ENCODE results near the gene ABLIM2.

The ABLIM2 gene

DNA sequence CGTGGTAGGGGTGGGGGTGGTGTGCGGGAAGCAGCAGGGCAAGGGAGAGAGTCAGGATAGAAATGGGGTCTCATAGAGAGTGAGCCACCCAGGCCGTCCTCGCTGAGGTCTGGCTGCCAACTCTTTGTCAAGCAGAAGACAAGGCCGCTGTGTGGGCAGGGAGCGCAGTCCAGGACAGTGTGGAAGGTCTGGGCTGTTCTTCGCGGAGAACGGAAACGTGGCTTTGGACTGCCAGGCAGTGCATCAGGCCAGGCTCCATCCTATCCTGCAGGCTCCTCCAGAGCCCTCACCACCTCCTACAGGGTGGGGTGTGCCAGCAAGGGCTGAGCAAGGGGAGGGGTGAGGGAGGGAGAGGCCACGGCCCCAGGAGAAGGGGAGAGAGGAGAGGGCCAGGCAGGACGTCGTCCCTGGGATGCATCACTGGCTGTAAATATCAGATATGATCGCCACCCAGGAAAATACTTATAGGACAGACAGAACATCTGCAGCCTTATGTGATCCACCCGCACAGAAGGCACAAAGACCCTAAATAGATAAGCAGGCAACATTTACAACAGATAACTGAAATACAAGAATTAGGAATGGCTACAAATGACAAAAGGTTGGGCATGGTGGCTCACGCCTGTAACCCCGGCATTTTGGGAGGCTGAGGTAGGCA lies 85.3 kb downstream of the ABLIM2 start:
- in situ Hi-C loops (cut with MboI; ENCODE audit: low sequenced_read_pairs), result no loop called here

DNA sequence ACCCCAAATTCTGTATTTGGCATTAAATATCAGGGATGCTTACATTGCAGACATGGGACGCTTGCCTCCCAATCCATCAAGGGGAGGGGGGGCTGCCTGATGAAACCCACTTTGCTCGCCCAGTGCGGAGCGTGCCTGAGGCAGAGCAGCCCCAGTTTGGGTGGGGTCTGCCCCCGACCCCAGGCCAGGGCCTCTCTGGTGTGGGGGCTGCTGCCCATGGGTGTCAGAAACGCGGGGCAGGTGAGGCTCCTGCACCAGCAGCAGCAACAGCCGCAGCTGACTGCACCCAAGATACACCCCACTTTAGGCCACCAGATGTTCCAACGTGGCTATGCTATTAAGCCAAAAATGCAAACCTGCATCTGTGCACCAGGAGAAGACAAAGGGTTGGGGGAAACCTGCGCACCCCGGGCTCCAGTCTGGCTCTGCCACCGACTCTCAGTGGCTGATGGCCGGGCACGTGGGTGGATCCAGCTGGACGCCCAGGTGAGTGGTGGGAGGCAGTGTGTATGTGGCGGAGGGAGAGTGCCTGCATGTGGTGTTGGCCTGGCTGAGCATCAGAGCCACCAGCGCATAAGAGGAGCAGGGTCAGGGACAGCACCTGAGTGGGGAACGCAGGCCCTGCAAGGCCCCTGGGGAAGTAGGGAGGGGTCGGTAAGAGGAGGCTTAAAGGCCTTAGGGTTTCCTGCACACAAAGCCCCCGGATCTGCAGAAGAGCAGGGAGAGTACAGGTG lies 86.2 kb downstream of the ABLIM2 start:
- in situ Hi-C loops (cut with MboI; ENCODE audit: low sequenced_read_pairs), result no loop called here

DNA sequence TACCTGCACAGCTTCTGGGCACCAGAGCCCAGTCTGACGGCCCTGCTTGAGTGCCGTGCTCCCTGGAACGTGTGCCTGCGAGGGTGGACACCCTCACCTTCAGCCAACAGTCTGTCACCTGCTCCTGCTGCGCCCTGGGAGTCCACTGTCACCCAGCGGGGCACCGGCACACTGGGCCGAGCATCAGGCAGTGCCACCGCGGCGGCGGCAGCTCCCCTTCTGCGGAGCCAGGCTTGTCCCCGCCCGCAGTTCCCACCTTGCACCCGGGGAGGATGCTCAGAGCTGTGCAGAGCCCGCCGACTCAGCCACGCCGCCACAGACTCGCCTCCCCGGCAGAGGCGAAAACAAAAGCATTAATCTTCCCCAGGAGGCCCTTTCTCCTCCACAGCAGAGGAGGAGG lies 86.8 kb downstream of the ABLIM2 start:
- in situ Hi-C loops (cut with MboI; ENCODE audit: low sequenced_read_pairs), result no loop called here

DNA sequence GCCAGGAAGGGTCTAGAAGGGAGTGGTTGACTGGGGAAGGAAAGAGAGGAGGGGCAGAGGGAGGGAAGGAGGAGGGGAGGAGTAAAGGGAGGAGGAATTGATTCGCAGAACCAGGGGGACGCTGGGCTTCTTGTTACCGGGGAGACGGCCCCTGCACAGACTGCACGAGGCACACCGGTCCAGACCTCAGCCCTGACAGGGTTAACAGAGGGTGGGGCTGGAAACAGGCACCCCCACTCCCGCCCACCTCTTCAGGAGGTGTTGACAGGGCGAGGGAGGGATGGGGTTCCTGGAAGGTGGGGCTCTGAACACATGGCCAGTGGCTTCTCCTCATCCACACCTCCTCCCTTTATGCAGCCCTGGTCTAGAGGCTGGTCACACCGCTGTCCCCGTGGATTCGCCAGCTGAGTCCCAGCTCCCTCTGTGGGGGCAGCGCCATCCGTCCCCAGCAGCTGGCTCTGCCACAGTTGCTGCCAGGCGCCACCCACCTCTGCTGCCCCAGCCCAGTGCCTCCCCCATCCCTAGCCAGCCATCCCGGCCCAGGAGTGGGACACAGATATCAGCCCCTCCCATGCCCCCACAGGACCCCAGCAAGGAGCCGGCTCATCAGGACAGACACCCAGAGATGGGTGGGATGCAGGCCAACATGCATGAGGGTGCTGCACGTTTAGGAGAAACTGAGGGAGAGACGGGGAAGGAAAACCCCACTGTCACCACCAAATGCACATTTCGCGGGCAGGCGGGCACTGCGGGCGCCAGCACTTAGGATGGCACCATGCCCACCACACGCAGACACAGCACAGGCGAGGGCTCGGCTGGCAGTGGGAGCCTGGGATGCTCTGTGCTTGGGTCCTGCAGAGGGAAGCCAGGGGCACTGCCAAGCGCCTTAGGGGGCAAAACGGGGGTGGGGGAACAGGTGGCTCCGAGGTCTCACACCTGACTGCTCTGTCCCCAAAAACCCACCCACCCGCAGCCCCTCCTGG lies 87.6 kb downstream of the ABLIM2 start:
- in situ Hi-C loops (cut with MboI; ENCODE audit: low sequenced_read_pairs), result no loop called here

GRCh38 chr4:8069102-8069752 lies 89.4 kb downstream of the ABLIM2 start:
- in situ Hi-C loops (cut with MboI; ENCODE audit: low sequenced_read_pairs), result no loop called here

DNA sequence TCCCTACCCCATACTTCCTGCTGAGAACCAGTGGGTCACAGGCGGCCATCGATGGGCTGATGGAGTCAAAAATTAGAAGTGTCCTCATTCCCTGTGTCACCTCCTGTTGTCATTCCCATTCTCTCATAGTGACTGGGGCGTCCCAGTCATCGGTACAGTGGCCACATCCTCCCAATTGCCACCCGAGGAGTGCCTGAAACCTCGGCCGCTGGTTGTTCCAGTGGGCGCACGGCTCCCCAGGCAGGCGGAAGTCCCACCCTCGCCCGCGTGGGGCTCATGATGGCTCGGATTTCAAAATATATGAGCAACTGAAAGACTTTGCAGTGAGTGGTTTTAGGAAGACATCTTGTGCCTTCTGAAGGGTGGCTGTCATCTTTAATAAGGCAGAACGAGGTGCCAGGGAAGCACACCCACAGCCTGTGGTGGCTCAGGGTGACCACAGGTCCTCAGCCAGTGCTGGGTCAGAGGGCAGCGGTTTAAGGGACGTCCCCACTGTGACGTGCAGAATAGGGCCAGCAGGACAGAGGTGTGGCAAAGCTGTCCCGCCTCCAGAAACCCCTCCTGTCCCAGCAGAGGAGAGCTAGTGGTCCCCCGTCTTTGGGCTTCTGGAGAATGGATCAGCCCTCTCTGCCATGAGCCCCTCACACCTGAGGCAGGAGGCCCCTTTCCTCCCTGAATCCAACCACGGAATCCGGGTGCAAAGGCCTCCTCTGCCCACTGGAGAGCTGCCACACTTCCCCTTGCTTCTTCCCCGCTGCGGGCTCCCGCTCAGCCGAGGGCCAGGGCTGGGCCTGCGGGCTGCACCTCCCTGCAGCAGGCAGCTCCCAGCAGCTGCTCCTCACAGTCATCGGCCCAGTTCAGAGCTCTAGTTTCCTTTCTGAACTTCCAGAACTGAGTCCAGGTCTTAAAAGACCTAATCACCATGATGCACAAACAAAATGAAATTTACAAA lies 90.4 kb downstream of the ABLIM2 start:
- in situ Hi-C loops (cut with MboI; ENCODE audit: low sequenced_read_pairs), result no loop called here

GRCh38 chr4:8067274-8067936 lies 91.2 kb downstream of the ABLIM2 start:
- in situ Hi-C loops (cut with MboI; ENCODE audit: low sequenced_read_pairs), result no loop called here

- in situ Hi-C loops (cut with MboI; ENCODE audit: low sequenced_read_pairs), result no loop called here
Observed at GRCh38 chr4:8066336-8066931, 92.2 kb downstream of the ABLIM2 start.

DNA sequence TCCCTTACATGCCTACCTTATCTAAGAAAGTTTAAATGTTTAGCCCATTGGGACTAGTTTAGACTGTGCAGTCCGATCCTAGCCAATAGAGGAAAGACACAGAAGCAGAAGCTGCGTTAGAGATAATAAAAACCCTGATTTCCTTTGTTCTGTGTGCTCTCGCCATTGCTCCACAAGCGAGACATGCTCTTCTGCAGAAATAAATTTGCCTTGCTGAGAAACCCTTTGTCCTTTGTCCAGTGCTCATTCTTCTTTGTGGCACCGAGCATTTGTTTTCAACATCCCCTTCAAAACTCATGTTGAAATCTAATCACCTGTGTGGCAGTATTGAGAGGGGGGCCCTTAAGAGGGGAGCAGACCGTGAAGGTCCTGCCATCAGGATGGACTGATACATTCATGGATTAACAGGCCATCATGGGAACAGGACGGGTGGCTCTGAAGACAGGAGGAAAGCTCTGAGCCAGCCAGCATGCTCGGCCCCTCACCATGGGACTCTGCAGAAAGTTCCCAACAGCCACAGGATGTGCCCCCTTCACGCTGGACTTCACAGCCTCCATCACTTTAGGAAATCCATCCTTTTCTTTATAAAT lies 94.5 kb downstream of the ABLIM2 start:
- in situ Hi-C loops (cut with MboI; ENCODE audit: low sequenced_read_pairs), result no loop called here

DNA sequence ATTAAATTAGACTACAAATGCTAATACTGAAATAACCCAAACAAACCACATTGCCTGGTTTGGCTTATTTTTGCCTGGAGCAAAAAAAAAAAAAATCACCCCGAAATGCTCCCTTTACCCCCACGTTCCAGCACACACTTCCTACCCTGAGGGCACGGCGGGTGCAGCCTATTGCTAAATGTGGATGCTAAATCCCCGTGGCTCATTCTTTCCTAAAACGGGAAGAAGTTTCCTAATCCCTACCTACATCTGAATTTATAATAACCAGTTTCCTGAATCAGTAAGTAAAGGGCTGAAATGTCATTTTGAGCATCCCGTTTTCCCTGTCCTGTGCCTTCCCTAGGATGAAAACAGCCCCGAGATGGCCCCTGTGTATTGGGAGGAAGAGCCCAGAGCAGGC lies 97.0 kb downstream of the ABLIM2 start:
- in situ Hi-C loops (cut with MboI; ENCODE audit: low sequenced_read_pairs), result no loop called here

GRCh38 chr4:8061145-8061544 lies 97.5 kb downstream of the ABLIM2 start:
- in situ Hi-C loops (cut with MboI; ENCODE audit: low sequenced_read_pairs), result no loop called here

DNA sequence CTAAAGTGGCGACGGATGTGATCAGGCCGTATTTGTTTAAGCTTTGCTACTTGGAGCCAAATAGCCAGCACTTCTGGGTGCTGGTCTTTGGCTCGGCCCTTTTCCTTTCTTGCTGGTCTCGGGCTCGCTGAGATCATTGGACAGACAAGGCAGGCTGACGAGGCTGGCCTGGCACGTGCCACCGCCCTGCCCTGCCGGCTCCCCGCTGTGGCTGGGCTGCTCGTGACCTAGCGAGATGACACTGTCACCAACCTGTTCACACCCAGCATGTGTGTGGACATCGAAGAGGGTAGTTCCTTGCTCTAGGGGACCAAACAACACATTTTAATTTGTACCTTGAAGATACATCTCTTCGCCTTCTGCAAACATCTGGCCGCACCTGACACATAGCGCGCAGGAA lies 98.0 kb downstream of the ABLIM2 start:
- in situ Hi-C loops (cut with MboI; ENCODE audit: low sequenced_read_pairs), result no loop called here

- in situ Hi-C loops (cut with MboI; ENCODE audit: low sequenced_read_pairs), result no loop called here
Observed at GRCh38 chr4:8058031-8058479, 100.6 kb downstream of the ABLIM2 start.

DNA sequence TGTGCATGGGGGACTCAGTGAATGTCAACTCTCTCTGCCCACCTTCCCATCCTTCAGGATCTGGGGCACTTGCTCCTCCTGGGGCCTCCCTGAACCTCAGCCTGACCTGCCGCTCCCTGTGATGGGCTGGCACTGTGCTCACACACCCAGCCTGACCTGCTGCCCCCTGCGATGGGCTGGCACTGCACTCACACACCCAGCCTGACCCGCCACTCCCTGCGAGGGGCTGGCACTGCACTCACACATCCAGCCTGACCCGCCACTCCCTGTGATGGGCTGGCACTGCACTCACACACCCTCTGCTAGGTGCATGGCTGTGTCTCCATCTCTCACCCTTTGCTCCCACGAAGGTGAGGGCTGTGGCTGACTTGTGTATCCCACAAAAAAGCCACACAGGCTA lies 103.4 kb downstream of the ABLIM2 start:
- in situ Hi-C loops (cut with MboI; ENCODE audit: low sequenced_read_pairs), result no loop called here

DNA sequence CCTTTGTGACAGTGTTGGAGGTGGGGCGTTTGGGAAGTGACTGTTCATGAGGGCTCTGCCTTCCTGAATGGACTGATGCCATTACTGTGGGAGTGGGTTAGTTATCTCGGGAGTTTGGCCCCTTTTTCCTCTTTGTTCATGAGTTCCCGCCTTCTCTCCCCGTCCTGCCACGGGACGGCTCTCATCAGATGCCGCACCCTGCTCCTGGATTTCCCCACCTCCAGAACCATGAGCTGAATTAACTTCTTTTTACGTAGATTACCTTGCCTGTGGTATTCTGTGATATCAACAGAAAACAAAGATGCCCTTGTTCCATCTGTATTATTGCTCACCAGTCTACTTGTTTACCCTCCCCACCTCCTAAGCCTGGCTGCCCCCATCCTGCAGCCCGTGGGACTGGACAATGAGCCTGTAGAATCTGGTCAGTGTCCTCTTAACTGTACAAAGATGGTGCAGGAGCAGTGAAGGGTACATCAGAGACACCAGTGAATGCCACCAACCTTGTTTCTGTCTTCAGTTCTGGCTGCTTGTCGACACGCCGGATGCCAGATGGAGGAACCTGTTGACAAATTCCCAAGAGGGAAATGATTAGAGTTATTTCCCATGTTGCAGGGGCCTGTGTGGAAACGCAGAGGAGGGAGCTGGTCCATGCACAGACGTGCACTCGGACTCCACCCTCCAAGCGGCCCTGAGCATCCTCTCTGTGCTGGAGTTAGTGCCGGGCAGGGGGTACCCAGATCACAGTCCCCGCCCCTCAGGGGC lies 104.7 kb downstream of the ABLIM2 start:
- in situ Hi-C loops (cut with MboI; ENCODE audit: low sequenced_read_pairs), result no loop called here

GRCh38 chr4:8052160-8052691 lies 106.4 kb downstream of the ABLIM2 start:
- in situ Hi-C loops (cut with MboI; ENCODE audit: low sequenced_read_pairs), result no loop called here

DNA sequence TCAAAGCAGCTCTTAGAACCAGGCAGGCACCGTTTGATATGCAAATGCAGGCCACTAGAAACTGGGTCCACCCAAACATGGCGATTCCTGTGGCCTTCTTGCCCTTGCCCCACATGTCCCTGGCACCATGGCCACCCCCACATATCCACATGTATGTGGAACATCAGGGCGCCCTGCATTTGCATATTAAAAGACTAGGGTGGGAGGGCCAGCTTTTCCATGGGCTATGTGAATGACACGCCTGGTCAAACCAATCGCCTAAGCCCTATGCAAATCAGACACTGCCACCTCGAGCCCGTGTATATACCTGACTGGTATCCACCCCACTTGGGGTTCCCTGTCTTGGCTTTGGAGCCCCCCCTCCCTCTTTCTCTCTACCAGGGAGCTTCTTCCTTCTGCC lies 107.0 kb downstream of the ABLIM2 start:
- in situ Hi-C loops (cut with MboI; ENCODE audit: low sequenced_read_pairs), result no loop called here
